ENCODE results near the gene RHBDL2.
A peak's percentile ranks its signal among the peaks of the same experiment; 100 is the strongest.
"Not testable (repeated sequence)": the region's sequence is repeated elsewhere in the genome, so short reads cannot be mapped to it uniquely, and the experiment has no call there.

RHBDL2 gene

GRCh38 chr1:38873027-38873969, 68.3 kb downstream of the RHBDL2 start, which contains the start of gene MYCBP:
Gene MYCBP, minus strand, starts transcription at chr1:38873348. Its CDS starts 43 bp downstream, at chr1:38873305.
- peak; percentile 95 for DNase-seq

GRCh38 chr1:38872401-38873026, 69.1 kb downstream of the RHBDL2 start:
- DNase-seq: no peak

- DNase-seq: no peak
Observed at GRCh38 chr1:38870996-38871395, 70.6 kb downstream of the RHBDL2 start.

- no peak for DNase-seq
Observed at GRCh38 chr1:38867208-38867607, 74.4 kb downstream of the RHBDL2 start.

- no peak for DNase-seq
Observed at GRCh38 chr1:38865112-38865715, 76.4 kb downstream of the RHBDL2 start.

GRCh38 chr1:38860454-38860795, 81.2 kb downstream of the RHBDL2 start:
- no peak for DNase-seq

GRCh38 chr1:38859561-38860453, 81.8 kb downstream of the RHBDL2 start, which contains the start of gene RRAGC:
Gene RRAGC, minus strand, starts transcription at chr1:38859772. Its CDS starts 126 bp downstream, at chr1:38859646.
- DNase-seq: peak; percentile 99

GRCh38 chr1:38858833-38859560, 82.6 kb downstream of the RHBDL2 start:
- DNase-seq: peak; percentile 46

GRCh38 chr1:38852780-38853179, 88.8 kb downstream of the RHBDL2 start:
- no peak for DNase-seq

- no peak for DNase-seq
Observed at GRCh38 chr1:38848071-38848470, 93.6 kb downstream of the RHBDL2 start.

GRCh38 chr1:38846210-38846609, 95.4 kb downstream of the RHBDL2 start:
- no peak for DNase-seq

GRCh38 chr1:38845088-38845487, 96.5 kb downstream of the RHBDL2 start:
- DNase-seq: not testable (repeated sequence)

GRCh38 chr1:38840281-38840680, 101.3 kb downstream of the RHBDL2 start:
- DNase-seq: no peak

GRCh38 chr1:38839363-38839762, 102.3 kb downstream of the RHBDL2 start:
- no peak for DNase-seq

GRCh38 chr1:38836316-38836715, 105.3 kb downstream of the RHBDL2 start:
- DNase-seq: not testable (repeated sequence)
